Transverse colon (tissue), 4 donors: Measurements from ENCODE around the gene ZFPL1. TPM values are rescaled to one million over a fixed set of nuclear protein-coding genes. Genes with fewer than 3 reads are reported as not detected.
A peak's percentile ranks its signal among the peaks of the same experiment; 100 is the strongest.

Experiments
- DNase-seq: peaks from one replicate; pipeline ENCODE4 v3.0.0-alpha.2; 2019
- H3K27ac ChIP-seq, 4 donors: fragments of 200-600 bp; sonication (generic); 2 replicates each; pipeline ENCODE4 v1.5.1; 2016 to 2018; ENCODE audit warnings: inconsistent platforms in 4 of 4
- H3K27me3 ChIP-seq: fragments of 200-600 bp; sonication (generic); 2 replicates; pipeline ENCODE4 v1.5.1; 2017; ENCODE audit warnings: inconsistent platforms
- H3K36me3 ChIP-seq, 4 donors: fragments of 200-600 bp; sonication (generic); 2 replicates each; pipeline ENCODE4 v1.5.1; 2017 to 2019; ENCODE audit warnings: inconsistent platforms in 4 of 4
- H3K4me1 ChIP-seq, 4 donors: fragments of 200-600 bp; sonication (generic); 2 replicates each; pipeline ENCODE4 v1.5.1; 2017 to 2020; ENCODE audit warnings: inconsistent platforms in 4 of 4
- H3K4me3 ChIP-seq, 4 donors: fragments of 200-600 bp; sonication (generic); 1 replicate in 1 of 4; 2 replicates in 3 of 4; pipeline versions ENCODE4 v1.5.1 to v1.6.1; 2017 to 2019; ENCODE audit warnings: inconsistent platforms in 4 of 4
- H3K9me3 ChIP-seq, 2 donors: fragments of 200-600 bp; sonication (generic); 2 replicates each; pipeline ENCODE4 v1.5.1; 2017 to 2019; ENCODE audit warnings: inconsistent platforms in 2 of 2
- CTCF ChIP-seq, 5 experiments: fragments of 200-600 bp in 3 of 5; fragments of 450-650 bp in 2 of 5; sonication (generic) in 3 of 5; IDR thresholded peaks; 1 replicate in 2 of 5; 2 replicates in 3 of 5; pipeline ENCODE4 v1.5.1; 2016 to 2017; ENCODE audit warnings: antibody characterized with exemption in 5 of 5, inconsistent platforms in 3 of 5, mild to moderate bottlenecking in 2 of 5, moderate library complexity in 1 of 5
- EP300 ChIP-seq: sonication (generic); formaldehyde crosslinking; IDR thresholded peaks from one replicate; pipeline ENCODE4 v1.6.1; 2017; ENCODE audit warnings: antibody characterized with exemption, low read depth
- POLR2A ChIP-seq: fragments of 450-650 bp; IDR thresholded peaks from one replicate; pipeline ENCODE4 v1.6.1; 2016; ENCODE audit warnings: antibody characterized with exemption, mild to moderate bottlenecking, moderate library complexity
- POLR2AphosphoS5 ChIP-seq, 3 donors: sonication (generic); formaldehyde crosslinking; IDR thresholded peaks; one replicate each; pipeline ENCODE4 v1.6.1; 2016; ENCODE audit warnings: antibody characterized with exemption in 3 of 3
- WGBS, 2 donors: methylation state at CpG; one replicate each; pipeline ENCODE4 v1.1.5; 2018; ENCODE audit warnings: low coverage in 1 of 2; 5-methylcytosine and 5-hydroxymethylcytosine counted together
- in situ Hi-C, 4 donors: fragments of 200-750 bp; cut with MboI; loops; one replicate each; pipeline versions ENCODE4 v1.15.0 to v1.15.1; 2017; ENCODE audit warnings: low sequenced_read_pairs in 3 of 4, low pct_ligation_motif_present in 1 of 4, low pct_unique_long_range_greater_than_20kb in 1 of 4
- intact Hi-C: fragments of 100-400 bp; cut with DNase I; formaldehyde crosslinking; loops from one replicate; pipeline ENCODE4 v1.15.1; 2023; ENCODE audit warnings: low total_unique reads
- total RNA-seq, 4 donors: library from RNA; depleted of rRNA; stranded (reverse); fragments of >200 nt; gene quantifications; one replicate each; pipeline ENCODE4 v1.1.0, GENCODE V29; 2016

Gene ZFPL1
- 100 to 1,000 TPM in 1 of 4 donors, 10 to 100 TPM in 3; 44.5 to 105 (median 64.2) TPM for total RNA-seq

- intact Hi-C loops: no loop called here
Measured at GRCh38 chr11:65083834-65084597, at the start of gene ZFPL1, which contains the start of gene CDCA5. Gene ZFPL1, plus strand, starts transcription at chr11:65084222. Its CDS starts 477 bp downstream, at chr11:65084699. Gene CDCA5, minus strand, starts transcription at chr11:65084040. Its CDS starts 62 bp downstream, at chr11:65083978.

GRCh38 chr11:65034423-65034822 lies 49.6 kb upstream of the ZFPL1 start:
- 81% methylated on average over 2 of the region's 2 CpGs; no CpG with 5 or more reads in 1 of the 2 donors for WGBS, 2 donors
- no peaks in the 10 kb centered on the region for H3K9me3 ChIP-seq
- in situ Hi-C loops: no loop called here
- intact Hi-C loops: no loop called here
- peaks cover 0 to 4% (median under 1%) of the 10 kb centered on the region in 4 donors for H3K4me1 ChIP-seq
- H3K27me3 ChIP-seq: no peaks in the 10 kb centered on the region
- peaks cover 0 to 39% (median 14%) of the 10 kb centered on the region in 4 donors for H3K36me3 ChIP-seq
- H3K4me3 ChIP-seq: no peak overlapping the region
- TF ChIP-seq POLR2AphosphoS5 (IDR thresholded peaks at IDR 0.05): no peak
- TF ChIP-seq EP300: no peak
- no peak for TF ChIP-seq CTCF (IDR thresholded peaks at IDR 0.05)
- TF ChIP-seq POLR2A: no peak
- no peak for DNase-seq
- no peak overlapping the region for H3K27ac ChIP-seq

More at GRCh38 chr11:65083834-65084597, at the start of gene ZFPL1, which contains the start of gene CDCA5:
- Histone ChIP-seq H3K36me3 (peaks cover 0 to 12% (median 0%) of the 10 kb centered on the region in 4 donors), H3K27me3 (no peaks in the 10 kb centered on the region), H3K4me3 (peak within 1 kb of the TSS; percentile 61 to 91 (median 66)), H3K9me3 (no peaks in the 10 kb centered on the region), H3K4me1 (peaks cover 11 to 21% (median 15%) of the 10 kb centered on the region in 4 donors), H3K27ac (peak within 1 kb of the TSS; percentile 90 to 96 (median 94))
- TF ChIP-seq POLR2A (peak; percentile 83), EP300 (no peak), CTCF (IDR thresholded peaks at IDR 0.05) (no peak), POLR2AphosphoS5 (IDR thresholded peaks at IDR 0.05) (peak; percentile 90 to 95 (median 93))
- 0 to 1% methylated on average over 4 to 62 of the region's 79 CpGs for WGBS, 2 donors
- in situ Hi-C loops: no loop called here
- peak; percentile 96 for DNase-seq

GRCh38 chr11:65035579-65035978 lies 48.4 kb upstream of the ZFPL1 start:
- H3K27me3 ChIP-seq: no peaks in the 10 kb centered on the region
- H3K9me3 ChIP-seq: no peaks in the 10 kb centered on the region
- H3K36me3 ChIP-seq: peaks cover 0 to 39% (median 14%) of the 10 kb centered on the region in 4 donors
- no peak for DNase-seq
- intact Hi-C loops: no loop called here
- peaks cover 0 to 9% (median 6%) of the 10 kb centered on the region in 4 donors for H3K4me1 ChIP-seq
- WGBS, 2 donors: 79 to 93% methylated on average over 7 to 11 of the region's 11 CpGs
- H3K4me3 ChIP-seq: no peak overlapping the region
- TF ChIP-seq CTCF (IDR thresholded peaks at IDR 0.05): no peak
- TF ChIP-seq POLR2A: no peak
- TF ChIP-seq POLR2AphosphoS5 (IDR thresholded peaks at IDR 0.05): no peak
- no peak for TF ChIP-seq EP300
- no peak overlapping the region for H3K27ac ChIP-seq
- in situ Hi-C loops: no loop called here

DNA sequence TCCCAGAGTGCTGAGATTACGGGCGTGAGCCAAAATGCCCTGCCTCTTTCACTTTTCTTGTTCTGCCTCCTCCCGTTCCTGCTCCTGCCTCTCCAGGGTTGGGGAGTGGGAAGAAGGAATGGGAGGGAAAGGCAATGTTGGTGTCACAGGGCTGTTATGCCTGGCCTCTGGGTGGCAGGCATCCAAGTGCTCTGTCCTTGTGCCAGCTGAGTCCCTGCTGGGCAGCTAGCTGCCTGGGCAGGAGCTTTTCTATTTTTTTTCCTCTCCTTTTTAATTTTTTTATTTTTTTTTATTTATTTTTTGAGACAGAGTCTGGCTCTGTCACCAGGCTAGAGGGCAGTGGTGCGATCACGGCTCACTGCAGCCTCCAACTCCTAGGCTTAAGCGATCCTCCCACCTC lies 47.1 kb upstream of the ZFPL1 start:
- Histone ChIP-seq H3K27ac (no peak overlapping the region), H3K4me1 (peaks cover 4 to 13% (median 9%) of the 10 kb centered on the region in 4 donors), H3K4me3 (no peak overlapping the region), H3K27me3 (no peaks in the 10 kb centered on the region), H3K9me3 (no peaks in the 10 kb centered on the region), H3K36me3 (peaks cover 0 to 36% (median 14%) of the 10 kb centered on the region in 4 donors)
- WGBS, 2 donors: 68 to 75% methylated on average over 6 of the region's 6 CpGs
- intact Hi-C loops: no loop called here
- peak; percentile 41 for DNase-seq
- TF ChIP-seq EP300 (no peak), POLR2A (no peak)
- in situ Hi-C loops: no loop called here
